Peyer's patch (tissue), 4 donors: Measurements from ENCODE around the gene SOCS4.

Source experiments
- POLR2A ChIP-seq, 2 donors: fragments of 450-650 bp; IDR thresholded peaks; one replicate each; pipeline ENCODE4 v1.5.1; 2017; ENCODE audit warnings: antibody characterized with exemption in 2 of 2, mild to moderate bottlenecking in 2 of 2, moderate library complexity in 2 of 2
- TF ChIP-seq, protein P1 (sequence below), 6 experiments: fragments of 450-650 bp in 4 of 6; fragments of 200-600 bp in 2 of 6; sonication (generic) in 1 of 6; IDR thresholded peaks; one replicate each; pipeline ENCODE4 v1.5.1; 2017 to 2019; ENCODE audit warnings: antibody characterized with exemption in 6 of 6, mild to moderate bottlenecking in 3 of 6, moderate library complexity in 1 of 6

DNA sequence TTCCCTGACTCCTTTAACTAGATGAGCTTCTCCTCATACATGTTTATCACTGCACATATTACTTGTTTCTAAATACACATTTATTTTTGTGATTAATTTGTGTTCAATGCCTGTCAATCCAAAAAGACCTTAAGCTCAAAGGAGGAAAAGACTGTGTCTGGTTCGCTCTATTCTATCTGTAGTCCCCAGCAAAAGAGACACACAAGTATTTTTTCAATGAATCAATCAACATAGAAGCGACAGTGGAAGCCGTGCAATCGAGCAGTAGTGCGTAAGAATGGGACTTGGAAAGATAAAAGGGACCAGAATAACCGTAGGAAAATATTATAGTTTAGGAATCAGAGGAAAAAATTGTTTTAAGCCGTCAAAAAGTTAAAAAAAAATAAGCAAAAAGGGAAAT is 1.1 kb upstream of the SOCS4 start:
- TF ChIP-seq, protein P1, sequence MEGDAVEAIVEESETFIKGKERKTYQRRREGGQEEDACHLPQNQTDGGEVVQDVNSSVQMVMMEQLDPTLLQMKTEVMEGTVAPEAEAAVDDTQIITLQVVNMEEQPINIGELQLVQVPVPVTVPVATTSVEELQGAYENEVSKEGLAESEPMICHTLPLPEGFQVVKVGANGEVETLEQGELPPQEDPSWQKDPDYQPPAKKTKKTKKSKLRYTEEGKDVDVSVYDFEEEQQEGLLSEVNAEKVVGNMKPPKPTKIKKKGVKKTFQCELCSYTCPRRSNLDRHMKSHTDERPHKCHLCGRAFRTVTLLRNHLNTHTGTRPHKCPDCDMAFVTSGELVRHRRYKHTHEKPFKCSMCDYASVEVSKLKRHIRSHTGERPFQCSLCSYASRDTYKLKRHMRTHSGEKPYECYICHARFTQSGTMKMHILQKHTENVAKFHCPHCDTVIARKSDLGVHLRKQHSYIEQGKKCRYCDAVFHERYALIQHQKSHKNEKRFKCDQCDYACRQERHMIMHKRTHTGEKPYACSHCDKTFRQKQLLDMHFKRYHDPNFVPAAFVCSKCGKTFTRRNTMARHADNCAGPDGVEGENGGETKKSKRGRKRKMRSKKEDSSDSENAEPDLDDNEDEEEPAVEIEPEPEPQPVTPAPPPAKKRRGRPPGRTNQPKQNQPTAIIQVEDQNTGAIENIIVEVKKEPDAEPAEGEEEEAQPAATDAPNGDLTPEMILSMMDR (IDR thresholded peaks at IDR 0.05): no peak
- TF ChIP-seq POLR2A (IDR thresholded peaks at IDR 0.05): no peak
